Stomach (tissue), 4 donors: ENCODE results near the gene LRRC61.

ENCODE experiments used
- CTCF ChIP-seq, 7 experiments: fragments of 450-650 bp in 4 of 7; fragments of 200-600 bp in 3 of 7; sonication (generic) in 3 of 7; IDR thresholded peaks; one replicate each; pipeline ENCODE4 v1.5.1; 2016 to 2019; ENCODE audit warnings: antibody characterized with exemption in 7 of 7, control low read depth in 2 of 7, mild to moderate bottlenecking in 1 of 7
- EP300 ChIP-seq: sonication (generic); formaldehyde crosslinking; IDR thresholded peaks from one replicate; pipeline ENCODE4 v1.6.1; 2017; ENCODE audit warnings: antibody characterized with exemption
- POLR2A ChIP-seq, 4 donors: fragments of 450-650 bp; IDR thresholded peaks; one replicate each; pipeline ENCODE4 v1.6.1; 2016; ENCODE audit warnings: antibody characterized with exemption in 4 of 4, control low read depth in 2 of 4, mild to moderate bottlenecking in 1 of 4, moderate library complexity in 1 of 4
- POLR2AphosphoS5 ChIP-seq, 3 donors: sonication (generic); formaldehyde crosslinking; IDR thresholded peaks; one replicate each; pipeline ENCODE4 v1.6.1; 2016; ENCODE audit warnings: antibody characterized with exemption in 3 of 3

- TF ChIP-seq CTCF (IDR thresholded peaks at IDR 0.05) (no peak), POLR2A (IDR thresholded peaks at IDR 0.05) (no peak), EP300 (no peak), POLR2AphosphoS5 (IDR thresholded peaks at IDR 0.05) (no peak)
Measured at GRCh38 chr7:150308575-150308974, 14.6 kb upstream of the LRRC61 start.
